Measurements from ENCODE around the gene MED27. TPM values are rescaled to one million over a fixed set of nuclear protein-coding genes. Genes with fewer than 3 reads are reported as not detected.
A peak's percentile ranks its signal among the peaks of the same experiment; 100 is the strongest.

Gene MED27
- total and polyA plus RNA-seq, 2 of the 13 experiments (the other 11 are each of a cell fraction or from before 2014, with no cell fraction given), result 16.9 to 19.0 TPM

DNA sequence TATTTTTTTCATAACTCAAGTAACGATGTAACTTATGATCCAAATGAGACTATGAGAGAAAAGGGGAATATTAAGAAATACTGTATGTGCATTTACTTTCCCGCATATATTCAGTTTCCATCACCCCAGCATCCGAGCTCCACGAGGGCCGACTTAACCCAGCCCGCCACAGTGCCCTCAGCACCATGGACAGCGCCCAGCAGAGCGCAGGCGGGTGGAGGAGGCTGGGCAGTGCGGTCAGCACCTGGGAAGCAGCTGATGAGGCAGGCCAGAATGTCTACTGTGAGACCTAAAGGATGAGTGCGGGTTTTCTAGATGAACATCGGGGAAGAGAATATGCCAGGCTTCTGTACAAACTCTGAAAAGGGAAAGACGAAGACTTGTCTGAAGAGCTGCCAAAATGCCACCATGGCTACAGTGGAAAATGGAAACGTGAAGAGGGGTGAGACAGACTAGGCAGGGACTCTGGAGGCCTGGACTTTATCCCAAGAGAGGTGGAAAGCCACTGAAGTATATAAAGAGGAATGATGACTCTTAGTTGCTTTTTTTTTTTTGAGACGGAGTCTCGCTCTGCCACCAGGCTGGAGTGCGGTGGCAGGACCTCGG, 34.5 kb upstream of the MED27 start (continued):
- no peak for TF ChIP-seq THAP8 (CRISPR knock-in tag; IDR thresholded peaks at IDR 0.05; ENCODE audit: borderline replicate concordance)
- TF ChIP-seq ZBTB40 (IDR thresholded peaks at IDR 0.05), result no peak
- peak; percentile 89 for TF ChIP-seq ZBTB40 (CRISPR knock-in tag; IDR thresholded peaks at IDR 0.05)
- peak; percentile 99 for TF ChIP-seq ZFP36L2 (CRISPR knock-in tag; IDR thresholded peaks at IDR 0.05)
- no peak for TF ChIP-seq SCMH1 (CRISPR knock-in tag; IDR thresholded peaks at IDR 0.05; ENCODE audit: borderline replicate concordance)
- no peak for TF ChIP-seq ATM (IDR thresholded peaks at IDR 0.05; ENCODE audit: borderline replicate concordance)
- no peak for TF ChIP-seq GTF2F1 (IDR thresholded peaks at IDR 0.05; ENCODE audit: low read length)
- TF ChIP-seq HES4 (CRISPR knock-in tag; IDR thresholded peaks at IDR 0.05; ENCODE audit: borderline replicate concordance), result peak; percentile 100
- TF ChIP-seq FOXP1 (IDR thresholded peaks at IDR 0.05), result no peak
- TF ChIP-seq FOXP1 (CRISPR knock-in tag; IDR thresholded peaks at IDR 0.05), result peak; percentile 47
- peak; percentile 30; the same call in 1 of the 2 replicates for TF ChIP-seq HNF4A (CRISPR knock-in tag; IDR thresholded peaks at IDR 0.05)
- TF ChIP-seq SMYD3 (CRISPR knock-in tag; IDR thresholded peaks at IDR 0.05), result peak; percentile 88; the same call in 1 of the 2 replicates
- TF ChIP-seq SALL2 (CRISPR knock-in tag; IDR thresholded peaks at IDR 0.05), result peak; percentile 82; the same call in 1 of the 2 replicates
- TF ChIP-seq ZNF180 (CRISPR knock-in tag; IDR thresholded peaks at IDR 0.05; ENCODE audit: borderline replicate concordance, low read depth), result peak; percentile 26; the same call in 1 of the 2 replicates
- TF ChIP-seq MYNN (CRISPR knock-in tag; IDR thresholded peaks at IDR 0.05; ENCODE audit: low read depth), result peak; percentile 97; the same call in 1 of the 2 replicates
- no peak for TF ChIP-seq NONO (IDR thresholded peaks at IDR 0.05)
- TF ChIP-seq NONO (CRISPR knock-in tag; conservative IDR thresholded peaks at IDR 0.05), result no peak; the same call in 1 of the 2 replicates
- no peak for TF ChIP-seq TRIM24 (CRISPR knock-in tag; IDR thresholded peaks at IDR 0.05)
- no peak for TF ChIP-seq MZF1 (CRISPR knock-in tag; IDR thresholded peaks at IDR 0.05; ENCODE audit: borderline replicate concordance)
- TF ChIP-seq SRSF9 (IDR thresholded peaks at IDR 0.05; ENCODE audit: borderline replicate concordance, insufficient read depth, low read depth, low read length, poor library complexity, severe bottlenecking), result no peak
- peak; percentile 61; the same call in 1 of the 2 replicates for TF ChIP-seq SIN3A (IDR thresholded peaks at IDR 0.05; ENCODE audit: borderline replicate concordance, low read depth, low read length)
- TF ChIP-seq YEATS4 (CRISPR knock-in tag; IDR thresholded peaks at IDR 0.05; ENCODE audit: borderline replicate concordance), result peak; percentile 78
